Kidney (tissue), 14 donors: ENCODE results near the gene REG1A. TPM values are rescaled to one million over a fixed set of nuclear protein-coding genes. Genes with fewer than 3 reads are reported as not detected.

Experiments used
- DNase-seq, 5 donors: peaks; one replicate each; pipeline ENCODE4 v3.0.0-alpha.2; 2013 to 2020
- FAIRE-seq: peaks from 2 replicates; lab custom pipeline; 2012; peaks lifted over from hg19 to GRCh38; lab: Jason Lieb, UNC
- H3K27ac ChIP-seq, 2 donors: one replicate each; pipeline ENCODE4 v1.7.0; 2013; ENCODE audit warnings: low read depth in 2 of 2, low read length in 2 of 2, inconsistent platforms in 1 of 2
- H3K27me3 ChIP-seq: one replicate; pipeline ENCODE4 v1.7.1; 2013; ENCODE audit warnings: low read length, inconsistent platforms; ENCODE audit not compliant: control insufficient read depth, insufficient read depth
- H3K36me3 ChIP-seq, 3 donors: one replicate each; pipeline versions ENCODE4 v1.7.0 to v1.7.1; 2013; ENCODE audit warnings: low read length in 3 of 3, control low read depth in 1 of 3, inconsistent platforms in 1 of 3; ENCODE audit not compliant: insufficient read depth in 3 of 3, control insufficient read depth in 2 of 3
- H3K4me1 ChIP-seq, 3 donors: one replicate each; pipeline versions ENCODE4 v1.7.0 to v1.7.1; 2013; ENCODE audit warnings: low read length in 3 of 3, inconsistent platforms in 1 of 3, low read depth in 1 of 3; ENCODE audit not compliant: control insufficient read depth in 2 of 3, insufficient read depth in 2 of 3
- H3K4me3 ChIP-seq, 3 donors: one replicate each; pipeline versions ENCODE4 v1.7.0 to v1.8.1; 2013; ENCODE audit warnings: low read length in 3 of 3, control low read depth in 1 of 3, inconsistent platforms in 1 of 3
- H3K9ac ChIP-seq, 3 donors: one replicate each; pipeline versions ENCODE4 v1.7.0 to v1.7.1; 2013; ENCODE audit warnings: low read length in 3 of 3, control low read depth in 1 of 3, inconsistent platforms in 1 of 3
- H3K9me3 ChIP-seq, 3 donors: one replicate each; pipeline versions ENCODE4 v1.7.0 to v1.7.1; 2013; ENCODE audit warnings: low read length in 3 of 3, control low read depth in 1 of 3, inconsistent platforms in 1 of 3; ENCODE audit not compliant: control insufficient read depth in 2 of 3, insufficient read depth in 1 of 3
- CTCF ChIP-seq: IDR thresholded peaks from 3 replicates; pipeline ENCODE4 v1.5.1; 2012; ENCODE audit warnings: mild to moderate bottlenecking, moderate library complexity, borderline replicate concordance; ENCODE audit not compliant: insufficient read depth; ENCODE audit errors: extremely low read depth
- intact Hi-C: fragments of 100-400 bp; cut with DNase I; formaldehyde crosslinking; loops from one replicate; pipeline ENCODE4 v1.11.1; 2022
- polyA plus RNA-seq: library from polyadenylated mRNA; stranded (reverse); fragments of 350-450 nt; fragmentation: Illumina TruSeq; extraction: RNeasy Lipid Tissue Mini Kit (QIAGEN cat#74804); gene quantifications from one replicate; pipeline ENCODE4 v1.2.3, GENCODE V29; 2014; ENCODE audit warnings: low read depth, low replicate concordance; ENCODE audit not compliant: insufficient read depth
- total RNA-seq: library from RNA; stranded (reverse); fragmentation: NEBNext Ultra II Directional; extraction: Animal tissue kit (Norgen Biotek cat#: 25700); gene quantifications from one replicate; pipeline ENCODE4 v1.2.1, GENCODE V29; 2021
- donor health status: control.
- donor health status: control.
- donor health status: control.
- donor health status: control.
- donor health status: control.
- donor health status: DM: yes; HTN: yes; CAD: no.
- donor health status: Normal renal cell carcinoma (clear cell type).

Gene REG1A
- total and polyA plus RNA-seq, 2 donors from 2014 or later: 215 to 430 TPM

GRCh38 chr2:79131687-79132086, 11.4 kb downstream of the REG1A start:
- Histone ChIP-seq H3K27ac (no peak overlapping the region), H3K4me3 (no peak overlapping the region), H3K9ac (no peak overlapping the region), H3K27me3 (no peaks in the 10 kb centered on the region), H3K36me3 (no peaks in the 10 kb centered on the region), H3K4me1 (no peaks in the 10 kb centered on the region), H3K9me3 (no peaks in the 10 kb centered on the region)
- TF ChIP-seq CTCF: no peak
- FAIRE-seq (no peak), DNase-seq (no peak)
- intact Hi-C loops: no loop called here

- Histone ChIP-seq H3K27me3 (no peaks in the 10 kb centered on the region), H3K9me3 (no peaks in the 10 kb centered on the region), H3K36me3 (no peaks in the 10 kb centered on the region), H3K4me1 (no peaks in the 10 kb centered on the region), H3K9ac (no peak overlapping the region), H3K27ac (no peak overlapping the region), H3K4me3 (no peak overlapping the region)
- DNase-seq (no peak), FAIRE-seq (no peak)
- intact Hi-C loops: no loop called here
- no peak for TF ChIP-seq CTCF
These were observed 18.1 kb downstream of the REG1A start for GRCh38 chr2:79138385-79138784.

GRCh38 chr2:79139423-79139822, 19.1 kb downstream of the REG1A start:
- Histone ChIP-seq H3K36me3 (no peaks in the 10 kb centered on the region), H3K9me3 (no peaks in the 10 kb centered on the region), H3K4me3 (no peak overlapping the region), H3K9ac (no peak overlapping the region), H3K27me3 (no peaks in the 10 kb centered on the region), H3K4me1 (no peaks in the 10 kb centered on the region), H3K27ac (no peak overlapping the region)
- intact Hi-C loops: no loop called here
- TF ChIP-seq CTCF: no peak
- DNase-seq (no peak), FAIRE-seq (no peak)

GRCh38 chr2:79155826-79156476, 35.7 kb downstream of the REG1A start:
- Histone ChIP-seq H3K27ac (no peak overlapping the region), H3K36me3 (no peaks in the 10 kb centered on the region), H3K27me3 (no peaks in the 10 kb centered on the region), H3K9me3 (no peaks in the 10 kb centered on the region), H3K9ac (no peak overlapping the region), H3K4me1 (no peaks in the 10 kb centered on the region), H3K4me3 (no peak overlapping the region)
- DNase-seq (no peak), FAIRE-seq (no peak)
- intact Hi-C loops: no loop called here
- TF ChIP-seq CTCF: no peak
